ENCODE results near the gene DCTN3. TPM values are rescaled to one million over a fixed set of nuclear protein-coding genes. Genes with fewer than 3 reads are reported as not detected.
A peak's percentile ranks its signal among the peaks of the same experiment; 100 is the strongest.

Gene DCTN3
- total and polyA plus RNA-seq, 10 of the 15 experiments (the other 5 are each of a cell fraction or from before 2014, with no cell fraction given) = 19.0 to 120 (median 71.8) TPM

GRCh38 chr9:34612788-34613390, 7.4 kb downstream of the DCTN3 start:
- H3K4me3 ChIP-seq = peak overlapping the region; percentile 81
- H3K79me2 ChIP-seq (ENCODE audit: control insufficient read depth, insufficient read depth, low read length) = peaks cover 6% of the 10 kb centered on the region
- ChIA-PET SMC1A (ENCODE audit: uncharacterized antibody, unreplicated experiment) (interaction anchor here (0.6 to 2.4 kb wide), 4 partner anchors 8 to 503 kb away, joined by 3 to 13 read pairs (median 4); partner anchors contain the start of genes ATOSB, DCTN3 and SIGMAR1), CTCF (interaction anchor here (0.7 to 5.6 kb wide), 4 partner anchors 17 to 89 kb away, joined by 3 to 118 read pairs (median 5); partner anchors contain the start of gene SIGMAR1), POLR2A (interaction anchor here (0.9 to 2.2 kb wide), 3 partner anchors 7 to 25 kb away, joined by 3 to 8 read pairs (median 5); partner anchors contain the start of genes DCTN3 and SIGMAR1), RAD21 (ENCODE audit: unreplicated experiment) (no interaction called here)
- peak; percentile 78 for FAIRE-seq
- H3K27ac ChIP-seq (ENCODE audit: control insufficient read depth, insufficient read depth) = no peak overlapping the region
- TF ChIP-seq RAD21 (IDR thresholded peaks at IDR 0.05; ENCODE audit: insufficient read depth, low read depth, low read length) (peak; percentile 37), CREM (IDR thresholded peaks at IDR 0.05; ENCODE audit: low read depth) (no peak), IRF4 (IDR thresholded peaks at IDR 0.05; ENCODE audit: low read depth, low read length) (0 out of 2 replicates have a peak, but pooled peaks have one; percentile 29), CTCF (IDR thresholded peaks at IDR 0.05 in 2 of 3, conservative IDR thresholded peaks at IDR 0.05 in 1 of 3; ENCODE audit: control insufficient read depth in 2 of 3, extremely low read depth in 1 of 3, insufficient read depth in 1 of 3, low read depth in 3 of 3, low read length in 3 of 3) (peak; percentile 84 to 88 (median 86)), POLR2AphosphoS5 (IDR thresholded peaks at IDR 0.05; ENCODE audit: low read length) (no peak), EED (IDR thresholded peaks at IDR 0.05; ENCODE audit: low read depth) (peak; percentile 24; the same call in 1 of the 2 replicates), SMARCA5 (IDR thresholded peaks at IDR 0.05) (0 out of 2 replicates have a peak, but pooled peaks have one; percentile 35), SMC3 (IDR thresholded peaks at IDR 0.05; ENCODE audit: borderline replicate concordance, low read length) (peak; percentile 69), PKNOX1 (IDR thresholded peaks at IDR 0.05) (peak; percentile 24), ZNF274 (IDR thresholded peaks at IDR 0.05; ENCODE audit: insufficient read depth, insufficient read length) (no peak)
- TF ChIP-seq, protein P1, sequence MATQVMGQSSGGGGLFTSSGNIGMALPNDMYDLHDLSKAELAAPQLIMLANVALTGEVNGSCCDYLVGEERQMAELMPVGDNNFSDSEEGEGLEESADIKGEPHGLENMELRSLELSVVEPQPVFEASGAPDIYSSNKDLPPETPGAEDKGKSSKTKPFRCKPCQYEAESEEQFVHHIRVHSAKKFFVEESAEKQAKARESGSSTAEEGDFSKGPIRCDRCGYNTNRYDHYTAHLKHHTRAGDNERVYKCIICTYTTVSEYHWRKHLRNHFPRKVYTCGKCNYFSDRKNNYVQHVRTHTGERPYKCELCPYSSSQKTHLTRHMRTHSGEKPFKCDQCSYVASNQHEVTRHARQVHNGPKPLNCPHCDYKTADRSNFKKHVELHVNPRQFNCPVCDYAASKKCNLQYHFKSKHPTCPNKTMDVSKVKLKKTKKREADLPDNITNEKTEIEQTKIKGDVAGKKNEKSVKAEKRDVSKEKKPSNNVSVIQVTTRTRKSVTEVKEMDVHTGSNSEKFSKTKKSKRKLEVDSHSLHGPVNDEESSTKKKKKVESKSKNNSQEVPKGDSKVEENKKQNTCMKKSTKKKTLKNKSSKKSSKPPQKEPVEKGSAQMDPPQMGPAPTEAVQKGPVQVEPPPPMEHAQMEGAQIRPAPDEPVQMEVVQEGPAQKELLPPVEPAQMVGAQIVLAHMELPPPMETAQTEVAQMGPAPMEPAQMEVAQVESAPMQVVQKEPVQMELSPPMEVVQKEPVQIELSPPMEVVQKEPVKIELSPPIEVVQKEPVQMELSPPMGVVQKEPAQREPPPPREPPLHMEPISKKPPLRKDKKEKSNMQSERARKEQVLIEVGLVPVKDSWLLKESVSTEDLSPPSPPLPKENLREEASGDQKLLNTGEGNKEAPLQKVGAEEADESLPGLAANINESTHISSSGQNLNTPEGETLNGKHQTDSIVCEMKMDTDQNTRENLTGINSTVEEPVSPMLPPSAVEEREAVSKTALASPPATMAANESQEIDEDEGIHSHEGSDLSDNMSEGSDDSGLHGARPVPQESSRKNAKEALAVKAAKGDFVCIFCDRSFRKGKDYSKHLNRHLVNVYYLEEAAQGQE (IDR thresholded peaks at IDR 0.05; ENCODE audit: low read depth, low read length) = no peak
- H3K9me3 ChIP-seq (replicated peaks; ENCODE audit: control insufficient read depth, insufficient read depth, low read length) = no peaks in the 10 kb centered on the region; the same call in 2 of the 3 replicates
- no peaks in the 10 kb centered on the region for H4K20me1 ChIP-seq (ENCODE audit: control insufficient read depth, insufficient read depth)
- peaks cover 6% of the 10 kb centered on the region; the same call in 1 of the 2 replicates for H3K4me1 ChIP-seq (ENCODE audit: control insufficient read depth, insufficient read depth, low read length)
- WGBS (ENCODE audit: insufficient coverage, insufficient replicate concordance, low lambda C conversion rate, missing lambda C conversion rate) = under 1% methylated on average over 15 of the region's 15 CpGs
- H3K36me3 ChIP-seq (ENCODE audit: control insufficient read depth in 2 of 2, insufficient read depth in 2 of 2, low read length in 1 of 2) = peaks cover 3 to 5% of the 10 kb centered on the region in 2 experiments; a peak in 2 of 4 replicates
- DNase-seq (ENCODE audit: low read depth, low spot score) = no peak
- H3K9ac ChIP-seq (ENCODE audit: control insufficient read depth, insufficient read depth, low read length) = peak overlapping the region; percentile 98
- H3K27me3 ChIP-seq (replicated peaks in 1 of 2; ENCODE audit: control insufficient read depth in 2 of 2, insufficient read depth in 2 of 2, low read length in 1 of 2) = no peaks in the 10 kb centered on the region
- peak; percentile 82 for ATAC-seq
- H2AFZ ChIP-seq (ENCODE audit: control insufficient read depth, low read depth, low read length) = peak overlapping the region; percentile 95
- peak overlapping the region; percentile 86 for H3K4me2 ChIP-seq (ENCODE audit: control insufficient read depth, insufficient read depth)
- BruUV-seq (replicated peaks) = no TSS peak
- in situ Hi-C loops (cut with MboI) = no loop called here
- intact Hi-C loops (cut with micrococcal nuclease; ENCODE audit: unreplicated experiment) = loop anchor here (1.0 kb wide), 1 partner anchor 21 kb away; no protein-coding TSS in a partner anchor

Data from GM12878 (cell line).